DND-41 (cell line): Measurements from ENCODE around the gene APLF.

ENCODE experiments used
- ATAC-seq: fragments of 200-7000 bp; cut with Tn5 transposase; 3 replicates; pipeline ENCODE4 v1.9.1; 2021; ENCODE audit warnings: low read depth; ENCODE audit not compliant: insufficient read depth
- DNase-seq: peaks from one replicate; pipeline ENCODE4 v3.0.0-alpha.2; 2020
- H2AFZ ChIP-seq: 2 replicates; pipeline ENCODE4 v1.6.0; 2012; ENCODE audit warnings: low read depth, low read length
- H3K27ac ChIP-seq: 2 replicates; pipeline ENCODE4 v1.5.1; 2012; ENCODE audit warnings: low read length, inconsistent platforms
- H3K27me3 ChIP-seq: fragments of 200-600 bp; sonication (generic); 2 replicates; pipeline ENCODE4 v1.6.0; 2012; ENCODE audit warnings: low read length, mild to moderate bottlenecking, inconsistent platforms; ENCODE audit not compliant: insufficient read depth, poor library complexity
- H3K36me3 ChIP-seq: 2 replicates; pipeline ENCODE4 v1.5.1; 2012; ENCODE audit warnings: low read length, inconsistent platforms; ENCODE audit not compliant: insufficient read depth
- H3K4me1 ChIP-seq: 2 replicates; pipeline ENCODE4 v1.5.1; 2012; ENCODE audit warnings: mild to moderate bottlenecking, low read length; ENCODE audit not compliant: insufficient read depth
- H3K4me2 ChIP-seq: 2 replicates; pipeline ENCODE4 v1.6.0; 2012; ENCODE audit warnings: mild to moderate bottlenecking, moderate library complexity, low read length, inconsistent platforms; ENCODE audit not compliant: insufficient read depth
- H3K4me3 ChIP-seq, 2 experiments: fragments of 200-600 bp in 1 of 2; shearing (Covaris generic) in 1 of 2; 2 replicates each; pipeline ENCODE4 v1.5.1; 2012 to 2016; ENCODE audit warnings: inconsistent platforms in 2 of 2, low read length in 2 of 2, mild to moderate bottlenecking in 2 of 2, low read depth in 1 of 2, moderate library complexity in 1 of 2
- H3K79me2 ChIP-seq: 2 replicates; pipeline ENCODE4 v1.6.0; 2012; ENCODE audit warnings: low read length, inconsistent platforms; ENCODE audit not compliant: insufficient read depth
- H3K9ac ChIP-seq: 2 replicates; pipeline ENCODE4 v1.6.0; 2012; ENCODE audit warnings: low read depth, mild to moderate bottlenecking, inconsistent platforms, low read length, moderate library complexity
- H3K9me3 ChIP-seq: 2 replicates; pipeline ENCODE4 v1.5.1; 2012; ENCODE audit warnings: low read length, moderate library complexity, mild to moderate bottlenecking, inconsistent platforms; ENCODE audit not compliant: insufficient read depth, severe bottlenecking
- H4K20me1 ChIP-seq: 2 replicates; pipeline ENCODE4 v1.6.0; 2012; ENCODE audit warnings: low read length; ENCODE audit not compliant: insufficient read depth
- CTCF ChIP-seq: IDR thresholded peaks from 2 replicates; pipeline ENCODE4 v1.5.1; 2012; ENCODE audit warnings: borderline replicate concordance, low read length, moderate library complexity, mild to moderate bottlenecking; ENCODE audit not compliant: poor library complexity, severe bottlenecking; ENCODE audit errors: extremely low read depth
- EZH2 ChIP-seq: IDR thresholded peaks from 3 replicates; pipeline ENCODE4 v1.6.1; 2012; ENCODE audit warnings: borderline replicate concordance, low read depth, mild to moderate bottlenecking, moderate library complexity, low read length, inconsistent platforms; ENCODE audit not compliant: severe bottlenecking

The APLF gene

GRCh38 chr2:68501768-68502167 is 34.4 kb downstream of the APLF start:
- no peak overlapping the region for H3K27ac ChIP-seq
- H2AFZ ChIP-seq, result no peak overlapping the region
- no peaks in the 10 kb centered on the region for H4K20me1 ChIP-seq
- peaks cover 3% of the 10 kb centered on the region for H3K9me3 ChIP-seq
- H3K9ac ChIP-seq, result no peak overlapping the region
- H3K79me2 ChIP-seq, result no peaks in the 10 kb centered on the region
- no peak for DNase-seq
- H3K4me2 ChIP-seq, result no peak overlapping the region
- no peak for TF ChIP-seq EZH2
- no peak for TF ChIP-seq CTCF
- no peaks in the 10 kb centered on the region for H3K4me1 ChIP-seq
- H3K27me3 ChIP-seq, result no peaks in the 10 kb centered on the region
- H3K4me3 ChIP-seq, result no peak overlapping the region
- H3K36me3 ChIP-seq, result no peaks in the 10 kb centered on the region
- no peak for ATAC-seq

- DNase-seq (no peak), ATAC-seq (no peak)
- Histone ChIP-seq H3K27ac (no peak overlapping the region), H3K36me3 (no peaks in the 10 kb centered on the region), H2AFZ (no peak overlapping the region), H3K9ac (no peak overlapping the region), H3K79me2 (no peaks in the 10 kb centered on the region), H3K4me2 (no peak overlapping the region), H3K4me1 (no peaks in the 10 kb centered on the region), H4K20me1 (no peaks in the 10 kb centered on the region), H3K27me3 (no peaks in the 10 kb centered on the region), H3K9me3 (no peaks in the 10 kb centered on the region), H3K4me3 (no peak overlapping the region)
- no peak for TF ChIP-seq CTCF
- no peak for TF ChIP-seq EZH2
These were observed 38.3 kb downstream of the APLF start for GRCh38 chr2:68505603-68506159.

- no peak for TF ChIP-seq EZH2
- no peak for TF ChIP-seq CTCF
- Histone ChIP-seq H3K4me3 (no peak overlapping the region), H3K79me2 (no peaks in the 10 kb centered on the region), H3K36me3 (no peaks in the 10 kb centered on the region), H3K27ac (no peak overlapping the region), H2AFZ (no peak overlapping the region), H3K9ac (no peak overlapping the region), H3K9me3 (no peaks in the 10 kb centered on the region), H3K4me1 (no peaks in the 10 kb centered on the region), H4K20me1 (no peaks in the 10 kb centered on the region), H3K4me2 (no peak overlapping the region), H3K27me3 (no peaks in the 10 kb centered on the region)
- DNase-seq (no peak), ATAC-seq (no peak)
These were observed 38.8 kb downstream of the APLF start for GRCh38 chr2:68506170-68506569.

- ATAC-seq (no peak), DNase-seq (no peak)
- H3K27me3 ChIP-seq, result no peaks in the 10 kb centered on the region
- no peak overlapping the region for H3K9ac ChIP-seq
- H3K9me3 ChIP-seq, result no peaks in the 10 kb centered on the region
- no peak overlapping the region for H3K4me3 ChIP-seq
- no peak overlapping the region for H3K4me2 ChIP-seq
- H3K27ac ChIP-seq, result no peak overlapping the region
- H3K36me3 ChIP-seq, result no peaks in the 10 kb centered on the region
- no peaks in the 10 kb centered on the region for H4K20me1 ChIP-seq
- no peak overlapping the region for H2AFZ ChIP-seq
- no peak for TF ChIP-seq EZH2
- TF ChIP-seq CTCF, result no peak
- no peaks in the 10 kb centered on the region for H3K79me2 ChIP-seq
- H3K4me1 ChIP-seq, result no peaks in the 10 kb centered on the region
These were observed 44.9 kb downstream of the APLF start for GRCh38 chr2:68512326-68512725.
